Effector CD8-positive, alpha-beta T cell (primary cell): ENCODE measurements around the gene TBXAS1.

Experiments
- DNase-seq: peaks from one replicate; lab custom pipeline; 2025; lab: John Stamatoyannopoulos, UW

Gene TBXAS1

GRCh38 chr7:139976838-139977656 is 148.0 kb downstream of the TBXAS1 start:
- DNase-seq: no peak

- no peak for DNase-seq
These were observed 152.4 kb downstream of the TBXAS1 start for GRCh38 chr7:139981511-139981895.

- DNase-seq: no peak
These were observed 154.2 kb downstream of the TBXAS1 start for GRCh38 chr7:139982927-139983920.

GRCh38 chr7:139984642-139985539 is 155.8 kb downstream of the TBXAS1 start:
- no peak for DNase-seq

GRCh38 chr7:139985811-139986210 is 156.7 kb downstream of the TBXAS1 start:
- DNase-seq: no peak

- DNase-seq: no peak
These were observed 158.8 kb downstream of the TBXAS1 start for GRCh38 chr7:139987691-139988516.

- no peak for DNase-seq
These were observed 160.5 kb downstream of the TBXAS1 start for GRCh38 chr7:139989366-139990141.

DNA sequence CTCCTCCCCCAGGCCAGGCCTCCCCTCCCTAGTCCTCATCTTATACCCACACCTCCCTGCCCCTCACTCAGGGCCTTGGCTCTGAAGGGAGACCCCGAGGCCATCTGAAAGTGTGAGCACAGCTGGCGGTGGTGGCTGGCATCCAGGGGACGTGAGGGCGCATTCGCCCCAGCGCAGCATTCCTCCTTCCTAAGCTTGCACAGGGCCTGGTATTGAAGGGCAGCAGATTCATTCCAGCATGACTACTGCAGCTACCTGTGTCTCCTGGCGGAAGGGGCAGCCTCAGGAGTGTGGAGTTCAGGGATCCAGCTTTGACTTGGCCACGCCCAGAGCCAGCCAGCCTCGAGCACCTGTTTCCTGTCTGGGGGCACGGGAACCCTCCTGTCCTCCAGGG is 161.1 kb downstream of the TBXAS1 start:
- no peak for DNase-seq

DNA sequence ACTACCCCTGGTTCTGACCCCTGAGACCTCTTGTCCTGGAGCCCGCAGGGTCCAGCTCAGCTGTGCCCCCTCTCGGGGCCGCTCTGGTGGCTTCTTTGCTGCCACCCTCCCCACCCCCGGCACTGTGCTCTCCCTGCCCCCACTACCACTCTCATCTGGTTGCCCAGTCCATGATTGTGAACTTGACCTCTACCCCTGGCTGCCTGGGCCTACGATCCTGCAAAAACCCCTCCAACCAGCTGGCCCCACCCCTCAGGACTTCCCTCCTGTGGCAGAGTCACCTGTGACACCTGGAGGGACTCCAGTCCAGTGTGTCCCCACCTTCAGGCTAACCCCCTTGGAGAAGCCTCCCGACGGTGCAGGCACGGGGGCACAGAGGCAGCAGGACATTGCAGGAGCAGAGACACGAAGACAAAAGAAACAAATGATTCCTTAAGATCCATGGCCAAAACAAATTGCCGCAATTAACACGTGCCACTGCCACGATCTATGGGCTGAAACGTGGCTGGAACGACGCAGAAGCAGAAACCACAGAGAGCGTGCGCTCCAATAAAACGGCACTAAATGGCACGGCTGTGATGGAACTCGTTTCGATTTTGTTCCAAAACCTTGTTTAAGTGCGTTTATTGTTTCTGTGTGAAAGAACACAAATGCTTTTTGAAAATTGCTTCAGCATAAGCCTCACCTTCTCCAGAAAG is 161.7 kb downstream of the TBXAS1 start:
- no peak for DNase-seq

- no peak for DNase-seq
These were observed 162.2 kb downstream of the TBXAS1 start for GRCh38 chr7:139991269-139991666.

DNA sequence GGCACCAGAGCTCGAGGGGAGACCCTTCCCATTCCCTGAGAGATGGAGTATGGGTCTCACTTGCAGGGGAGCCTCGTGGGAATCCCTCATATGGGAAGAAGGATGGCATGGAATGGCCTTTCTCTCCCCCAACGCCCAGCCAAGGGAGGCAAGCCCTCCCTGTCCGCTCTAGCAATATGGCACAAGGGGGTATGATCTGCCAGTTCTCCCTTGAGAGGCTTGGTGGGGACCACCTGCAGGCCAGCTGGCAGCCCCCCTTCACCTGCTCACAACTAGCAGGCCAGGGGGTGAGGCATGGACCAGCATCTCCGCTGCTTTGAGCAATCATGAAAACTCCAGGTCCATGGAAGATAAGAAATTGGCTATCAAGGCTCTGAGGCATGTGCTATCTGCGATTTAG is 162.8 kb downstream of the TBXAS1 start:
- no peak for DNase-seq

DNA sequence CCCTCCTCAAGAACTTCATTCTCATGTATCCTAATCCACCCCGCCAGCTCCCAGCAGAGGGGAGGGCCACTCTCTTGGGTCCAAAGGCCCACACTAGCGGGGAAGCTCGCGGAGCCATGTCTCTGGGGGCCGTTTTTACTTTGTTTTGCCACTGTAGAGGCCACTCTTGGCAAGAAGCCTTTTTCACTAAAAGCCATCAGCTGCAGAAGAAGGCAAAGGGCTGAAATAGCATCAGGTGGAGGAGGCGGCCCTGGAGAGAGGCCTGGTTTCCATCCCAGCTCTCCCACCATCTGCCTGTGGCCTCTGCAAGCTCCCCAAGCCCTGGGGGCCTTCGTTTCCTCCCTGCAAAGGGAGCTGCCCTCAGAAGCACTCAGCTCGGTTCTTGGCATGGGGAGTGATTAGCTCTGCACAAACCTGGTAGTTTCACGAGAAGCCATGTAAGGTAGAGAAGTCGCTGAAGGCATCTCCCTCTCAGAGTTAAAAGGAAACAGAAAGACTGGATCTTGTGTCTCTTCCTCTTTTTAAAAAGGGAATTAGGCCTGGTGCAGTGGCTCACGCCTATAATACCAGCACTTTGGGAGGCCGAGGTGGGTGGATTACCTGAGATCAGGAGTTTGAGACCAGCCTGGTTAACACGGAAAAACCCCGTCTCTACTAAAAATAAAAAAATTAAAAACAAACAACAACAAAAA is 163.4 kb downstream of the TBXAS1 start:
- no peak for DNase-seq

GRCh38 chr7:139993169-139993568 is 164.1 kb downstream of the TBXAS1 start:
- no peak for DNase-seq

- no peak for DNase-seq
These were observed 164.5 kb downstream of the TBXAS1 start for GRCh38 chr7:139993592-139993991.

- DNase-seq: no peak
These were observed 165.3 kb downstream of the TBXAS1 start for GRCh38 chr7:139994356-139994755.

- no peak for DNase-seq
These were observed 166.2 kb downstream of the TBXAS1 start for GRCh38 chr7:139995017-139995915.

DNA sequence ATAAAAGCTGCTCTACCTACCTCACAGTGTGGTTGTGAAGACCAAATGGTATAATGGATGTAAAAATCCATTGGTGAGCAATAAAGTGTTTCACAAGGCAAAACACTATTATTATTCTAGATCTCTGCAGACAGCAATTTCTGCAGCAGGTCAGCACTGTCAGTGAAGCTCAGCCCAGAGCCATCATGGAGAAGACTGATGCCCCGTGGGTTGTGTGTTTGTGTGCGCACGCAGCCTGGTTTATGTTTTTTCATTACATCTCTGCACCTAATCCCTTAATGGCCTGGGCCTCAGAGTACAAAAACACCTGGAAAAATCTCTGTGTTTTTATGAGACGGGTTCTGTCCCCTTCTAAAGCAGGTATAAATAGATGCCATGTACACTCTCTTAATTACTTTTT is 169.5 kb downstream of the TBXAS1 start:
- DNase-seq: no peak

GRCh38 chr7:139999516-139999915 is 170.5 kb downstream of the TBXAS1 start:
- no peak for DNase-seq
